Transverse colon (tissue), 4 donors: Measurements from ENCODE around the gene SF3B6. TPM values are rescaled to one million over a fixed set of nuclear protein-coding genes. Genes with fewer than 3 reads are reported as not detected.
"Not testable (repeated sequence)": the region's sequence is repeated elsewhere in the genome, so short reads cannot be mapped to it uniquely, and the experiment has no call there.

Experiments used
- DNase-seq: peaks from one replicate; pipeline ENCODE4 v3.0.0-alpha.2; 2019
- H3K27ac ChIP-seq, 4 donors: fragments of 200-600 bp; sonication (generic); 2 replicates each; pipeline ENCODE4 v1.5.1; 2016 to 2018; ENCODE audit warnings: inconsistent platforms in 4 of 4
- H3K27me3 ChIP-seq: fragments of 200-600 bp; sonication (generic); 2 replicates; pipeline ENCODE4 v1.5.1; 2017; ENCODE audit warnings: inconsistent platforms
- H3K36me3 ChIP-seq, 4 donors: fragments of 200-600 bp; sonication (generic); 2 replicates each; pipeline ENCODE4 v1.5.1; 2017 to 2019; ENCODE audit warnings: inconsistent platforms in 4 of 4
- H3K4me1 ChIP-seq, 4 donors: fragments of 200-600 bp; sonication (generic); 2 replicates each; pipeline ENCODE4 v1.5.1; 2017 to 2020; ENCODE audit warnings: inconsistent platforms in 4 of 4
- H3K4me3 ChIP-seq, 4 donors: fragments of 200-600 bp; sonication (generic); 1 replicate in 1 of 4; 2 replicates in 3 of 4; pipeline versions ENCODE4 v1.5.1 to v1.6.1; 2017 to 2019; ENCODE audit warnings: inconsistent platforms in 4 of 4
- H3K9me3 ChIP-seq, 2 donors: fragments of 200-600 bp; sonication (generic); 2 replicates each; pipeline ENCODE4 v1.5.1; 2017 to 2019; ENCODE audit warnings: inconsistent platforms in 2 of 2
- CTCF ChIP-seq, 5 experiments: fragments of 200-600 bp in 3 of 5; fragments of 450-650 bp in 2 of 5; sonication (generic) in 3 of 5; IDR thresholded peaks; 1 replicate in 2 of 5; 2 replicates in 3 of 5; pipeline ENCODE4 v1.5.1; 2016 to 2017; ENCODE audit warnings: antibody characterized with exemption in 5 of 5, inconsistent platforms in 3 of 5, mild to moderate bottlenecking in 2 of 5, moderate library complexity in 1 of 5
- EP300 ChIP-seq: sonication (generic); formaldehyde crosslinking; IDR thresholded peaks from one replicate; pipeline ENCODE4 v1.6.1; 2017; ENCODE audit warnings: antibody characterized with exemption, low read depth
- POLR2A ChIP-seq: fragments of 450-650 bp; IDR thresholded peaks from one replicate; pipeline ENCODE4 v1.6.1; 2016; ENCODE audit warnings: antibody characterized with exemption, mild to moderate bottlenecking, moderate library complexity
- POLR2AphosphoS5 ChIP-seq, 3 donors: sonication (generic); formaldehyde crosslinking; IDR thresholded peaks; one replicate each; pipeline ENCODE4 v1.6.1; 2016; ENCODE audit warnings: antibody characterized with exemption in 3 of 3
- WGBS, 2 donors: methylation state at CpG; one replicate each; pipeline ENCODE4 v1.1.5; 2018; ENCODE audit warnings: low coverage in 1 of 2; 5-methylcytosine and 5-hydroxymethylcytosine counted together
- in situ Hi-C, 4 donors: fragments of 200-750 bp; cut with MboI; loops; one replicate each; pipeline versions ENCODE4 v1.15.0 to v1.15.1; 2017; ENCODE audit warnings: low sequenced_read_pairs in 3 of 4, low pct_ligation_motif_present in 1 of 4, low pct_unique_long_range_greater_than_20kb in 1 of 4
- intact Hi-C: fragments of 100-400 bp; cut with DNase I; formaldehyde crosslinking; loops from one replicate; pipeline ENCODE4 v1.15.1; 2023; ENCODE audit warnings: low total_unique reads
- total RNA-seq, 4 donors: library from RNA; depleted of rRNA; stranded (reverse); fragments of >200 nt; gene quantifications; one replicate each; pipeline ENCODE4 v1.1.0, GENCODE V29; 2016

SF3B6 gene
- total RNA-seq, 4 donors from 2014 or later, result 17.3 to 104 (median 93.2) TPM

- TF ChIP-seq CTCF (IDR thresholded peaks at IDR 0.05) (no peak), POLR2A (no peak), POLR2AphosphoS5 (IDR thresholded peaks at IDR 0.05) (no peak), EP300 (no peak)
- Histone ChIP-seq H3K4me3 (no peak overlapping the region), H3K27ac (no peak overlapping the region), H3K9me3 (peaks cover 0 to 4% of the 10 kb centered on the region in 2 donors), H3K27me3 (no peaks in the 10 kb centered on the region), H3K4me1 (no peaks in the 10 kb centered on the region), H3K36me3 (no peaks in the 10 kb centered on the region)
- WGBS, 2 donors, result 82 to 86% methylated on average over 1 of the region's 1 CpG
- no peak for DNase-seq
- intact Hi-C loops (no loop called here), in situ Hi-C loops (no loop called here)
Observed at GRCh38 chr2:24102677-24103076, 26.6 kb upstream of the SF3B6 start.

- Histone ChIP-seq H3K4me1 (no peaks in the 10 kb centered on the region), H3K36me3 (no peaks in the 10 kb centered on the region), H3K4me3 (no peak overlapping the region), H3K9me3 (peaks cover 0 to 4% of the 10 kb centered on the region in 2 donors), H3K27me3 (no peaks in the 10 kb centered on the region), H3K27ac (no peak overlapping the region)
- DNase-seq, result no peak
- TF ChIP-seq EP300, result no peak
- no peak for TF ChIP-seq POLR2A
- no peak for TF ChIP-seq POLR2AphosphoS5 (IDR thresholded peaks at IDR 0.05)
- no peak for TF ChIP-seq CTCF (IDR thresholded peaks at IDR 0.05)
- in situ Hi-C loops (no loop called here), intact Hi-C loops (no loop called here)
- WGBS, 2 donors, result 88 to 92% methylated on average over 2 of the region's 2 CpGs
Observed at GRCh38 chr2:24101992-24102391, 25.9 kb upstream of the SF3B6 start.

- in situ Hi-C loops, DNase-seq, H3K27ac ChIP-seq, intact Hi-C loops, H3K36me3 ChIP-seq, H3K9me3 ChIP-seq, H3K4me3 ChIP-seq, H3K27me3 ChIP-seq, H3K4me1 ChIP-seq: not testable (repeated sequence)
- 74 to 83% methylated on average over 2 of the region's 2 CpGs for WGBS, 2 donors
Observed at GRCh38 chr2:24100732-24101131, 24.6 kb upstream of the SF3B6 start.

GRCh38 chr2:24095171-24095677 is 19.1 kb upstream of the SF3B6 start:
- H3K9me3 ChIP-seq, intact Hi-C loops, H3K4me1 ChIP-seq, H3K36me3 ChIP-seq, in situ Hi-C loops, DNase-seq, H3K27ac ChIP-seq, H3K4me3 ChIP-seq, H3K27me3 ChIP-seq: not testable (repeated sequence)
- WGBS, 2 donors, result 91% methylated on average over 17 of the region's 17 CpGs; no CpG with 5 or more reads in 1 of the 2 donors

- WGBS, 2 donors, result 94 to 100% methylated on average over 3 to 5 of the region's 5 CpGs
- H3K27me3 ChIP-seq, H3K27ac ChIP-seq, intact Hi-C loops, H3K9me3 ChIP-seq, DNase-seq, H3K4me3 ChIP-seq, H3K4me1 ChIP-seq, in situ Hi-C loops, H3K36me3 ChIP-seq: not testable (repeated sequence)
Observed at GRCh38 chr2:24093270-24093669, 17.1 kb upstream of the SF3B6 start.

- in situ Hi-C loops, result no loop called here
- TF ChIP-seq POLR2A (no peak), EP300 (no peak), POLR2AphosphoS5 (IDR thresholded peaks at IDR 0.05) (no peak), CTCF (IDR thresholded peaks at IDR 0.05) (no peak)
Observed at GRCh38 chr2:24088821-24089359, 12.8 kb upstream of the SF3B6 start.

More at GRCh38 chr2:24088821-24089359, 12.8 kb upstream of the SF3B6 start:
- intact Hi-C loops, result no loop called here
- no peak overlapping the region for H3K4me3 ChIP-seq
- H3K36me3 ChIP-seq, result no peaks in the 10 kb centered on the region
- no peak overlapping the region for H3K27ac ChIP-seq
- 83 to 94% methylated on average over 2 of the region's 2 CpGs for WGBS, 2 donors
- DNase-seq, result no peak
- H3K27me3 ChIP-seq, result no peaks in the 10 kb centered on the region
- peaks cover 0 to 7% (median 5%) of the 10 kb centered on the region in 4 donors for H3K4me1 ChIP-seq
- no peaks in the 10 kb centered on the region for H3K9me3 ChIP-seq
